NT2/D1 (cell line): ENCODE results near the gene TTLL7.

Experiments used
- SUZ12 ChIP-seq: IDR thresholded peaks from 2 replicates; pipeline ENCODE4 v1.6.1; 2011; ENCODE audit not compliant: insufficient read length, insufficient read depth; ENCODE audit errors: extremely low read depth
- YY1 ChIP-seq: IDR thresholded peaks from 2 replicates; pipeline ENCODE4 v1.6.1; 2011; ENCODE audit not compliant: insufficient read length, insufficient read depth

DNA sequence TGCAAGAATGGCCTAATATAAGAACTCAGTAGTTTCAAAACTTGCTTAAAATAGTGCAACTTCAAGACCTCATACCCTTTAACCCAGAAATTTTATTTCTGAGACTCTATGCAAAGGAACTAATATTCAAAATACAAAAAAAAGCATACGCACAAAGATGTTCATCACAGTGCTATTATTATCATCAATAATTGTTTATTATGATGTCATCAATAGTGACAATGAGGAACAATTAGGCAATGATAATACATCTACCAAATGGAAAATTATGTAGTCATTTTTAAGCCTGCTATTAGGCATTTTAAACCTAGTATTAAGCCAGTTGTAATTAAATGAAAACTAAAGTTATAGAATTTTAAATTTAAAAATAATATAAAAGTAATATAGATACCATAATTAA is 3.3 kb downstream of the TTLL7 start:
- TF ChIP-seq SUZ12 (no peak), YY1 (no peak)
